HG03442 (cell line): Measurements from ENCODE around the gene TRPM3.
"Not testable (repeated sequence)": the region's sequence is repeated elsewhere in the genome, so short reads cannot be mapped to it uniquely, and the experiment has no call there.

Experiments
- ATAC-seq: cut with Tn5 transposase; IDR thresholded peaks from one replicate; pipeline ENCODE4 v1.9.1; 2021; ENCODE audit warnings: mild to moderate bottlenecking, moderate library complexity; ENCODE audit not compliant: unreplicated experiment

Gene TRPM3

DNA sequence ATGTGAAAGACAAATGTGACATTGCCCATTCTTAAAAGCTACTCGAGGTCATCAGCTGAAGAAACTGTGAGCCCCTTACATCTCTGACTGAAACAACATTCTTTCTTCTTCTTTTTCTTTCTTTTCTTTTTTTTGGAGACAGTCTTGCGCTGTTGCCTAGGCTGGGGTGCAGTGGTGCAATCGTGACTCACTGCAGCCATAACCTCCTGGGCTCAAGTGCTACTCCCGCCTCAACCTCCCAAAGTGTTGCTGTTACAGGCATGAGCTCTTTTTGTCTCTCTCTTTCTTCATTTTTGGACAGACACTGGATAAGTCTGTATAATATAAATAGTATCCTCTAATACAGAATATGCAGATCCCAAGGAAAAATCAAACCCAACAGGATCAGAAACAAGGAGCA, 443.3 kb downstream of the TRPM3 start:
- ATAC-seq = no peak

DNA sequence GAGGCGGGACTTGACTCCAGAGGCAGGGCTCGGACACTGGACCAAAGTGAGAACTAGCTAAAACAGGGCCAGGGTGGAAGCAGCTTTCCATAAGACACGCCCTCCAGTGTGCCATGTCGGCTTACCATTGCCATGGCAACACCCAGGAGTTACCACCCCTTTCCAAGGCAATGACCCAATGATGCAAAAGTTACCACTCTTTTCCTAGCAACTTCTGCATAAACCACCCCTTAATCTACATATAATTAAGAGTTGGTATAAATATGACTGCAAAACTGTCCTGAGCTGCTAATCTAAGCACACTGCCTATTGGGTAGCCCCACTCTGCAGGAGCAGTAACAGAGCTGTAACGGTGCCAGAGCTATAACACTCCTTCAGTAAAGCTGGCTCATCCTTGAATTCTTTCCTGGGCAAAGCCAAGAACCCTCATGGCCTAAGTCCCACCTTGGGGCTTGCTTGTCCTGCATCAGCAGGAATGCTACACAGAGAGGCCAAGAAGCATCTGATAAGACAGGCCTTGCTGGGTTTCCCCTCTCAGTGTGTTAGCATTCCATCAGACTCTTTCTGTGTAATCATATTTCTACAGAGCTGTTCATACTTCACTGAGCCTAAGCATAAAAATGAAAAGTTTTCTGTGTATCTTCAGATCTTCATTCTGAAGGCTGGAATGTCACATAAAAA, 444.2 kb downstream of the TRPM3 start:
- ATAC-seq = no peak

DNA sequence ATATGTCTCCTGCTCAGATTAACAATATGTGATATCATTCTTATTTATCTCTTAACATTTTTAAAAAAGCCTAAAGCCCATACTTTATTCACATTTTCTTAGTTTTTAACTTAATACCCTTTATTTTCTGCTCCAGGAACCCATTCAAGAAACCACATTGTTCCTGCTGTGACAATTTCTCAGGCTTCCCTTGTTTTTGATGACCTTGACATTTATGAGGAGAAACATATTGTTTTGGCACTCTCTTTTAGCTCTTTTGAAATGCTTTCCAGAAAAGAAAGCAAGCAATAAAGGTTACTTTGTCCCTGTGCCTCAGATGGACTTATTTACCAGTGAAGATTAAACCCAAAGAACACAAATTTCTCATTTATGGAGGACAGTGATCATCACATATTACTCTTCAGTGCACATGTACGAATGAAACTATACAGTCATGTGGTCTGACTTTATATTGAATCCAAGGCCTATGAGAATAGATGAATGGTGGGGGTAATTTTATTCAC, 445.5 kb downstream of the TRPM3 start:
- no peak for ATAC-seq

DNA sequence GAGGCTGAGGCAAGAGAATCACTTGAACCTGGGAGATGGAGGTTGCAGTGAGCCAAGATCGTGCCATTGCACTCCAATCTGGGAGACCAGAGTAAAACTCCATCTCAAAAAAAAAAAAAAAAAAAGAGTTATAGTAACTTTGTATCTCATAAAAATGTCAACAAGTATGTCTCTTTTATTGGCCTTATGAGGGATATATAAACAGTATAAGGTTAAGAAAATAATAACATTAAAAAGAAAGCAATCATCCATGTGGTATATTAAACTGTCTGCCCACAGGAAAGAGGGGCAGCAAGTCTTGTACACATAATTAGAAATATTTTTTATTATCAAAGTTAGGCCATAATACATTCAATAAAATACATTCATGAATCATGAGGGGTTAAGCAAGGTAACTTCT, 447.6 kb downstream of the TRPM3 start:
- ATAC-seq = no peak

- no peak for ATAC-seq
Measured at GRCh38 chr9:70672161-70672649, 449.2 kb downstream of the TRPM3 start.

GRCh38 chr9:70668751-70669150, 452.7 kb downstream of the TRPM3 start:
- ATAC-seq = no peak

- ATAC-seq = no peak
Measured at GRCh38 chr9:70658765-70659164, 462.7 kb downstream of the TRPM3 start.

DNA sequence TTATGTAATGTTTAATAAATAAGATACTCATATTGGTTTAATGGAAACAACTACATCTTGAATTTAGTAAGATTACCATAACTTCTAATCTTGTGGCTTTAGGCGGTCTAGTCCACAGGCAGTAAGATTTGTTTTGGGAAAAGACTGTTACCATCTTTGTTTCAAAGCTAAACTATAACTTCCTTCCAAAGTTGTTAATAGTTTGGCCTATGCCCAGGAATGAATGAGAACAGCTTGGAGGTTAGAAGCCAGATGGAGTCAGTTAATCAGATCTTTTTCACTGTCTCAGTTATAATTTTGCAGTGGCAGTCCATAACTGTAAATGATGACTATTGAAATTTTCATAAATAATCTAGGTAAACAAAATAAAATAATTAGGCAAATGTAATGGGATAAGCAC, 465.1 kb downstream of the TRPM3 start:
- ATAC-seq = no peak

GRCh38 chr9:70654144-70654543, 467.3 kb downstream of the TRPM3 start:
- no peak for ATAC-seq

GRCh38 chr9:70644627-70645026, 476.8 kb downstream of the TRPM3 start:
- not testable (repeated sequence) for ATAC-seq

- ATAC-seq = no peak
Measured at GRCh38 chr9:70642341-70642740, 479.1 kb downstream of the TRPM3 start.

DNA sequence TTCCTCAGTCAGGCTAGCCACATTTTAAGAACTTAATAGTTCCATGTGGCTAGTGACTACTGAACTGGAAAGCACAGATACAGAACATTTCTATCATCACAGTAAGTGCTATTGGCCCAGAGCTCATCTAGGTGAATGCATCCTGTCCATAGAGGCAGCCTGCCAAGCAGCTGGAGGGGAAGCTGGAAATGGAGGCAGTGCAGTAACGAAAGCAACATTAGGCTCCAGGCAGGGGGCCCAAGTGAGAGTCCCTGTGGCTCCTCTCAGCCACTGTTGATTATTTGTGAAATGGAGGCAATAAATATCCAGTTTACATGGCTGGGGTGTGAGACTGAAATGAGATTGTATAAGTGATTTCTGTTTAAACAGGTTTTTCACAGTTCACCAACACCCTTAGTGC, 479.8 kb downstream of the TRPM3 start:
- no peak for ATAC-seq

- no peak for ATAC-seq
Measured at GRCh38 chr9:70641031-70641430, 480.4 kb downstream of the TRPM3 start.

DNA sequence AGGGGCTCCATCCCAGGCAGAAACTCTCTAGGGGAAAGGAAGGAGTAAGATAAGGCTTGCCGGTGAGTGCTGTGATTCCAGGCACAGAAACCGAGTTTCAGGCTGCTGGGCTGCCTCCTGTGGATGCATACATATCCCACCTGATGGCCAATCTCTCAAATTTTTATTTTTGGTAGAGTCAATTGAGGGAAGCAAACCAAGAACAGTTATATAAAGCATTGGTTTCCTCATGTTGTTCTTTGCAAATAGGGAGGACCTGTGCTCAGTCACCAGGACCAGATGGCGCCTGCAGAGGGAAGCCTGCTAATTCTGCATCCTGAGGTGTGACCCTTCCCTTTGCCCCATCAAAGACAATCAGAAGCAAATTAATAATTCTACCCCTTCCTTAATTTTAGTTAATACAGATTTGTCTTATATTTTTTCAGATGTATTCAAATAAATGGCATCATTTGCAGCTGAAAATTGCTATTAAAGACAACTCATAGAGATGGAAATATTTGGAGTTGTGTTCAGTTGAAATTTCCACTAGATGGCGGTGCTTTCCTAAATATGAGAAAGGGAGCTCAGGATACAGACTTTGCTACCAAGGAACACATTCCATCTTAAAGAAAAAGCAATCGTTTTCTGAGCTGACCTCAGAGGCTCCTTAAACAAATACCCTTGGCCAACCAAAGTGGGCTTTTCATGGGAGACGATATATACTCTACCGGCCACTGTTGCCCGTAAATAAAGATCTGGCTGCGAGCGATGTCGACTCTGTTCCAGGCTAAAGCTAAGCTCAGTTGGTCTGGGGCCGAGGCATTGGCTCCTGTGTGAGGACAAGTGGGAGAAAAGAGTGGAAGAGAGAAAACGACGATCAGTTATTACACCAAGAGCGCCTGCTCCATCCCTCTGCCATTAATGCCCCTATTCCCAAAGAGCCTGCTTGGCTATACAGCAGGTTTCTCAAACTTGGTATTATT, 481.3 kb downstream of the TRPM3 start:
- no peak for ATAC-seq

DNA sequence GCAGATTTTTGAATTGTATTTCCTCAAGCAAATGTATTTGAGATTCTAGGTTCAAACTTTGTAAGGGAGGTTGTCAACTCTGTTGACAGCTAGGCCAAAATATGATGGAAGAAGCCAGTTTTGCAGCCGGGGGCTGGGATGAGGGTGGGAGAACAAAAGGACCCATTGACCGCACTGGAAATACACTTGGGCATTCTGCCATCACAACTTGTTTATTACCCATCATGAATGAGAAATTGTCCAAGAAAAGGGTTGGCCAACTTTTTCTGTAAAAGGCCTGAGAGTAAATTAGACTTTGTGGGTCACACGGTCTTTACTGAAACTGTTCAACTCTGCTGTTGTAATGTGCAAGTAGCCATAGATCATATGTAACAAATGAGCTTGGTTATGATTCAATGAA, 485.6 kb downstream of the TRPM3 start:
- no peak for ATAC-seq

DNA sequence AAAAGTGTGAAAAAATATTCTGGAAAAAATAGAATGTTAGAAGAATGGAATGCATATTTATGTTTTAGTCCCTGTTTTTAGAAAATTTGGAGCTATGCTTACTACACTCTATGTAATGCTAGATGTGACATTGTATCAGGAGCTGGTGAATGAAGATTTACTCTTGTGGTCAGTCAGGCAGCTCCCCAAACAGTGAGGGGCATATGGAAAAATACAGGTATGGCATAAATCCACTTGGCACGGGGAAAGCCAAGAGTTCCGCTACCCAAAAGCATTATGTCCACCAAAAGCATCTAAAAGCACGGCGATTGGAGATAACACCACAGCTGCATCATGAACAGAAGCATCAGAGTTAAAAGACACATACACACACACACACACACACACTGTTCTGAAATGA, 486.7 kb downstream of the TRPM3 start:
- ATAC-seq = no peak

DNA sequence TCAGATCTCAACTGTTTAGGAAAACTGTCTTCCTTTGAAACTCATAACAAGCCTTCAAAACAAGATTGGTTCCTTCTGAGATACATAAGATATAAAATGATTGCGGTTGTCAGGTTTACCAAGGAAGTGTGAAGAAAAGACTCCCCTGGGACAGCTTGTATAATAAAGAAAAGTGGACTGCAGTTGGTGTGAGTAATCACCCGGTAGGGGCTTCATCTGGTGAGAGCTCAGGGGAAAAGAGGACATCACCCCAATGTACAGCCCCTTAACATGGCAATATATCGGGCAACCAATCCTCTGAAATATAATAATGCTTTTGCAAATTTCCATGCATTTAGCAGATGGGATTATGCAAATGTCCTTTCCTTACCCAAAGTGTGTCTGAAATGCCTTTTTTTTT, 490.4 kb downstream of the TRPM3 start:
- no peak for ATAC-seq

DNA sequence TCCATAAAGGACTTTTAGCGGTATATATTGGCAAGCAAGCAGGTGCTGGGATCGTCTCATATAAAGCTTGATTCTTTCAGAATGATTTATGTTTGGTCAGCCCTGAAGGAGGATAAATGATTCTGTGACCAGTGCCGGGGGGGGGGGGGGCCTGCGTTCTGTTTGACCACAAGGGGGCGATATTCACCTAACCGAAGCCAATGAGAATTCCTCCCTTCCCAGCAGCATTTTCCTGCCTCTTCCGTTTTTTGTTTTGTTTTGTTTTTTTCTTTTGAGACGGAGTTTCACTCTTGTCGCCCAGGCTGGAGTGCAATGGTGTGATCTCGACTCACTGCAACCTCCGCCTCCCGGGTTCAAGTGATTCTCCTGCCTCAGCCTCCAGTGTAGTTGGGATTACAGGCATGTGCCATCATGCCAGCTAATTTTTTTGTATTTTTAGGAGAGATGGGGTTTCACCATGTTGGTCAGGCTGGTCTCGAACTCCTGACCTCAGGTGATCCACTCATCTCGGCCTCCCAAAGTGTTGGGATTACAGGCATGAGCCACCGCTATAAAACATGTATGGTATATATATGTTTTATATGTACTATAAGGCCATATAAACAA, 492.2 kb downstream of the TRPM3 start:
- ATAC-seq = not testable (repeated sequence)

- ATAC-seq = no peak
Measured at GRCh38 chr9:70625078-70625477, 496.3 kb downstream of the TRPM3 start.

- no peak for ATAC-seq
Measured at GRCh38 chr9:70618784-70619183, 502.6 kb downstream of the TRPM3 start.

GRCh38 chr9:70617033-70617828, 504.2 kb downstream of the TRPM3 start:
- no peak for ATAC-seq
